AG04449 (cell line): ENCODE measurements around the gene AMIGO3.

Experiments
- CTCF ChIA-PET: fragments of 350-600 bp; formaldehyde crosslinking; extraction: SDS; loops from one replicate; lab custom pipeline; 2021; ENCODE audit warnings: antibody characterized with exemption; lab: Yijun Ruan, JAX
- POLR2A ChIA-PET: fragments of 400-600, 350-600 bp; formaldehyde crosslinking; extraction: SDS; loops from one replicate; lab custom pipeline; 2020; ENCODE audit warnings: antibody characterized with exemption, inconsistent platforms; lab: Yijun Ruan, JAX
- DNase-seq: peaks from one replicate; pipeline ENCODE4 v3.0.0-alpha.2; 2010; ENCODE audit warnings: low read depth, low spot score
- H3K4me3 ChIP-seq: 2 replicates; pipeline ENCODE4 v1.5.1; 2011; ENCODE audit warnings: low read depth, mild to moderate bottlenecking, control low read depth, low read length
- CTCF ChIP-seq: IDR thresholded peaks from one replicate; pipeline ENCODE4 v1.5.1; 2011; ENCODE audit warnings: mild to moderate bottlenecking, moderate library complexity, low read length, control low read depth, inconsistent platforms; ENCODE audit not compliant: insufficient read depth; ENCODE audit errors: missing control alignments

The AMIGO3 gene

GRCh38 chr3:49709852-49710251 is 9.6 kb downstream of the AMIGO3 start:
- no peak for DNase-seq
- POLR2A ChIA-PET = no interaction called here
- CTCF ChIA-PET = interaction anchor here (1.0 kb wide), 1 partner anchor 9 kb away, joined by 4 read pairs; the partner anchor contains the start of gene AMIGO3
- no peak overlapping the region for H3K4me3 ChIP-seq
- no peak for TF ChIP-seq CTCF

- TF ChIP-seq CTCF = no peak
- H3K4me3 ChIP-seq = no peak overlapping the region
- DNase-seq = no peak
- POLR2A ChIA-PET = no interaction called here
- CTCF ChIA-PET = interaction anchor here (1.0 to 1.9 kb wide), 5 partner anchors 9 to 132 kb away, joined by 3 to 7 read pairs (median 4); no protein-coding TSS in a partner anchor
Measured at GRCh38 chr3:49707113-49707480, 12.4 kb downstream of the AMIGO3 start.

GRCh38 chr3:49706456-49707112 is 12.9 kb downstream of the AMIGO3 start:
- H3K4me3 ChIP-seq = no peak overlapping the region
- DNase-seq = no peak
- TF ChIP-seq CTCF = no peak
- ChIA-PET POLR2A (no interaction called here), CTCF (interaction anchor here (1.0 to 1.9 kb wide), 3 partner anchors 8 to 133 kb away, joined by 3 to 7 read pairs (median 4); no protein-coding TSS in a partner anchor)

GRCh38 chr3:49705390-49705960 is 14.0 kb downstream of the AMIGO3 start:
- POLR2A ChIA-PET = no interaction called here
- no peak for TF ChIP-seq CTCF

GRCh38 chr3:49704629-49705028 is 14.9 kb downstream of the AMIGO3 start:
- no peak for TF ChIP-seq CTCF
- POLR2A ChIA-PET = no interaction called here
- DNase-seq = no peak
- H3K4me3 ChIP-seq = no peak overlapping the region
- CTCF ChIA-PET = interaction anchor here (1.0 to 7.8 kb wide), 4 partner anchors 9 to 165 kb away, joined by 3 to 74 read pairs (median 50); no protein-coding TSS in a partner anchor

More at GRCh38 chr3:49705390-49705960, 14.0 kb downstream of the AMIGO3 start:
- CTCF ChIA-PET = interaction anchor here (1.0 to 1.9 kb wide), 3 partner anchors 7 to 134 kb away, joined by 3 to 7 read pairs (median 4); no protein-coding TSS in a partner anchor
- H3K4me3 ChIP-seq = no peak overlapping the region
- no peak for DNase-seq

GRCh38 chr3:49703956-49704355 is 15.5 kb downstream of the AMIGO3 start:
- CTCF ChIA-PET = interaction anchor here (0.9 to 7.8 kb wide), 11 partner anchors 9 to 164 kb away, joined by 3 to 74 read pairs (median 4); partner anchors contain the start of genes AMIGO3 and IP6K1
- H3K4me3 ChIP-seq = no peak overlapping the region
- no peak for DNase-seq
- POLR2A ChIA-PET = no interaction called here
- no peak for TF ChIP-seq CTCF
